ENCODE data around the gene DUSP15.
"Not testable (repeated sequence)": the region's sequence is repeated elsewhere in the genome, so short reads cannot be mapped to it uniquely, and the experiment has no call there.

The DUSP15 gene

GRCh38 chr20:31819083-31819784 is 51.1 kb downstream of the DUSP15 start, which contains the start of gene MYLK2:
Gene MYLK2, plus strand, starts transcription at chr20:31819356. Its CDS starts 225 bp downstream, at chr20:31819581.
- DNase-seq: no peak

- DNase-seq: no peak
These were observed 51.9 kb downstream of the DUSP15 start for GRCh38 chr20:31818376-31818908.

- no peak for DNase-seq
These were observed 52.9 kb downstream of the DUSP15 start for GRCh38 chr20:31817461-31817860.

GRCh38 chr20:31816221-31816620 is 54.1 kb downstream of the DUSP15 start:
- no peak for DNase-seq

- no peak for DNase-seq
These were observed 54.7 kb downstream of the DUSP15 start for GRCh38 chr20:31815408-31816188.

GRCh38 chr20:31814142-31814541 is 56.2 kb downstream of the DUSP15 start:
- DNase-seq: not testable (repeated sequence)

- DNase-seq: no peak
These were observed 56.7 kb downstream of the DUSP15 start for GRCh38 chr20:31813611-31814010.

- no peak for DNase-seq
These were observed 58.3 kb downstream of the DUSP15 start for GRCh38 chr20:31811796-31812728.

- no peak for DNase-seq
These were observed 59.1 kb downstream of the DUSP15 start for GRCh38 chr20:31811198-31811597.
